HL-60 (cell line): ENCODE results near the gene ERC2.

Experiments
- CTCF ChIP-seq: IDR thresholded peaks from one replicate; pipeline ENCODE4 v1.5.1; 2011; ENCODE audit warnings: low read length, control low read depth, inconsistent platforms; ENCODE audit not compliant: insufficient read depth
- GABPA ChIP-seq: IDR thresholded peaks from 2 replicates; pipeline ENCODE4 v1.6.1; 2012; ENCODE audit warnings: low read depth
- POLR2AphosphoS5 ChIP-seq: IDR thresholded peaks from 2 replicates; pipeline ENCODE4 v1.6.1; 2012; ENCODE audit warnings: low read depth
- REST ChIP-seq: IDR thresholded peaks from 2 replicates; pipeline ENCODE4 v1.6.1; 2012; ENCODE audit warnings: low read depth; ENCODE audit not compliant: insufficient replicate concordance
- SPI1 ChIP-seq: IDR thresholded peaks from 2 replicates; pipeline ENCODE4 v1.6.1; 2012; ENCODE audit warnings: low read depth, mild to moderate bottlenecking, borderline replicate concordance

- TF ChIP-seq CTCF (no peak), REST (no peak), POLR2AphosphoS5 (no peak), GABPA (no peak), SPI1 (no peak)
These were observed 366.2 kb downstream of the ERC2 start for GRCh38 chr3:56102032-56102431.
